HepG2 (cell line): ENCODE data around the gene CCL22. TPM values are rescaled to one million over a fixed set of nuclear protein-coding genes. Genes with fewer than 3 reads are reported as not detected.
A peak's percentile ranks its signal among the peaks of the same experiment; 100 is the strongest.

ENCODE experiments used
- EZH2 ChIP-seq: conservative IDR thresholded peaks from 2 replicates; pipeline ENCODE4 v1.6.1; 2012; ENCODE audit warnings: mild to moderate bottlenecking, low read depth, low read length, moderate library complexity
- FOXK2 ChIP-seq: fragments of 450-650 bp; IDR thresholded peaks from 2 replicates; pipeline ENCODE4 v1.6.1; 2016
- HMG20A ChIP-seq: IDR thresholded peaks from 2 replicates; pipeline ENCODE4 v1.6.1; 2016; ENCODE audit warnings: borderline replicate concordance
- HOXA5 ChIP-seq: sonication (generic); formaldehyde crosslinking; IDR thresholded peaks from 2 replicates; pipeline ENCODE4 v1.4.0; 2020; ENCODE audit warnings: missing genetic modification reagents
- MED13 ChIP-seq: sonication (generic); formaldehyde crosslinking; IDR thresholded peaks from 2 replicates; pipeline ENCODE4 v1.5.0; 2020; ENCODE audit warnings: missing genetic modification reagents
- NCOA1 ChIP-seq: sonication (generic); formaldehyde crosslinking; IDR thresholded peaks from 2 replicates; pipeline ENCODE4 v1.9.0; 2021; ENCODE audit warnings: missing genetic modification reagents
- SNRNP70 ChIP-seq: fragments of 200-400 bp; formaldehyde crosslinking; IDR thresholded peaks from 2 replicates; pipeline ENCODE4 v1.6.1; 2017; ENCODE audit warnings: mild to moderate bottlenecking, low read depth, low read length, moderate library complexity
- SP5 ChIP-seq: IDR thresholded peaks from 2 replicates; pipeline ENCODE4 v1.6.1; 2016; ENCODE audit warnings: low read depth, borderline replicate concordance
- XBP1 ChIP-seq: sonication (generic); formaldehyde crosslinking; IDR thresholded peaks from 2 replicates; pipeline ENCODE4 v1.5.0; 2020; ENCODE audit warnings: missing genetic modification reagents
- ZNF136 ChIP-seq: sonication (generic); formaldehyde crosslinking; IDR thresholded peaks from 2 replicates; pipeline ENCODE4 v1.8.1; 2022; ENCODE audit warnings: low read depth, mild to moderate bottlenecking, moderate library complexity, missing genetic modification reagents
- ZNF234 ChIP-seq: sonication (generic); formaldehyde crosslinking; conservative IDR thresholded peaks from 2 replicates; pipeline ENCODE4 v1.5.1; 2020; ENCODE audit warnings: mild to moderate bottlenecking, missing genetic modification reagents
- ZNF546 ChIP-seq: sonication (generic); formaldehyde crosslinking; conservative IDR thresholded peaks from 2 replicates; pipeline ENCODE4 v1.8.1; 2023; ENCODE audit warnings: mild to moderate bottlenecking, missing genetic modification reagents
- ZNF724P ChIP-seq: sonication (generic); formaldehyde crosslinking; IDR thresholded peaks from 2 replicates; pipeline ENCODE4 v1.8.0; 2022; ENCODE audit warnings: missing genetic modification reagents, borderline replicate concordance
- ZSCAN25 ChIP-seq: sonication (generic); formaldehyde crosslinking; IDR thresholded peaks from 2 replicates; pipeline ENCODE4 v1.8.0; 2022; ENCODE audit warnings: mild to moderate bottlenecking, missing genetic modification reagents
- polyA plus RNA-seq, 8 experiments: library from polyadenylated mRNA; depleted of rRNA in 3 of 8; stranded (reverse) in 7 of 8; unstranded in 1 of 8; fragments of >200 nt; fragmentation: Illumina TruSeq in 4 of 8; extraction: Trizol in 4 of 8; gene quantifications; 2 replicates each; pipeline versions ENCODE4 v1.2.1 to v1.2.3, GENCODE V29; 2011 to 2016; ENCODE audit warnings: low read depth in 4 of 8, missing spikeins in 1 of 8, mixed read lengths in 1 of 8; ENCODE audit not compliant: insufficient read depth in 1 of 8
- total RNA-seq, 5 experiments: library from RNA; depleted of rRNA; stranded (reverse); fragments of >200 nt; fragmentation: Illumina TruSeq; extraction: Trizol; gene quantifications; 2 replicates each; pipeline ENCODE4 v1.2.3, GENCODE V29; 2016; ENCODE audit warnings: low read depth in 1 of 5
- TF ChIP-seq, protein P1 (sequence below): sonication (generic); formaldehyde crosslinking; IDR thresholded peaks from 2 replicates; pipeline ENCODE4 v1.4.0; 2020; ENCODE audit warnings: missing genetic modification reagents
- TF ChIP-seq, protein P2 (sequence below): sonication (generic); formaldehyde crosslinking; conservative IDR thresholded peaks from 2 replicates; pipeline ENCODE4 v1.4.0; 2020; ENCODE audit warnings: missing genetic modification reagents
- TF ChIP-seq, protein P3 (sequence below): sonication (generic); formaldehyde crosslinking; IDR thresholded peaks from 2 replicates; pipeline ENCODE4 v1.4.0; 2020; ENCODE audit warnings: missing genetic modification reagents, borderline replicate concordance
- TF ChIP-seq, protein P4 (sequence below): IDR thresholded peaks from 2 replicates; pipeline ENCODE4 v1.6.1; 2016; ENCODE audit warnings: missing biosample characterization, missing genetic modification reagents, low read depth
- TF ChIP-seq, protein P5 (sequence below): sonication (generic); formaldehyde crosslinking; IDR thresholded peaks from 2 replicates; pipeline ENCODE4 v1.4.0; 2020; ENCODE audit warnings: missing genetic modification reagents, low read depth, mild to moderate bottlenecking, borderline replicate concordance
- TF ChIP-seq, protein P6 (sequence below): IDR thresholded peaks from 2 replicates; pipeline ENCODE4 v1.6.1; 2012; ENCODE audit warnings: low read depth, low read length, improper control_type of control experiment

CCL22 gene
- total and polyA plus RNA-seq, 2 of the 13 experiments (the other 11 are each of a cell fraction or from before 2014, with no cell fraction given): not detected

DNA sequence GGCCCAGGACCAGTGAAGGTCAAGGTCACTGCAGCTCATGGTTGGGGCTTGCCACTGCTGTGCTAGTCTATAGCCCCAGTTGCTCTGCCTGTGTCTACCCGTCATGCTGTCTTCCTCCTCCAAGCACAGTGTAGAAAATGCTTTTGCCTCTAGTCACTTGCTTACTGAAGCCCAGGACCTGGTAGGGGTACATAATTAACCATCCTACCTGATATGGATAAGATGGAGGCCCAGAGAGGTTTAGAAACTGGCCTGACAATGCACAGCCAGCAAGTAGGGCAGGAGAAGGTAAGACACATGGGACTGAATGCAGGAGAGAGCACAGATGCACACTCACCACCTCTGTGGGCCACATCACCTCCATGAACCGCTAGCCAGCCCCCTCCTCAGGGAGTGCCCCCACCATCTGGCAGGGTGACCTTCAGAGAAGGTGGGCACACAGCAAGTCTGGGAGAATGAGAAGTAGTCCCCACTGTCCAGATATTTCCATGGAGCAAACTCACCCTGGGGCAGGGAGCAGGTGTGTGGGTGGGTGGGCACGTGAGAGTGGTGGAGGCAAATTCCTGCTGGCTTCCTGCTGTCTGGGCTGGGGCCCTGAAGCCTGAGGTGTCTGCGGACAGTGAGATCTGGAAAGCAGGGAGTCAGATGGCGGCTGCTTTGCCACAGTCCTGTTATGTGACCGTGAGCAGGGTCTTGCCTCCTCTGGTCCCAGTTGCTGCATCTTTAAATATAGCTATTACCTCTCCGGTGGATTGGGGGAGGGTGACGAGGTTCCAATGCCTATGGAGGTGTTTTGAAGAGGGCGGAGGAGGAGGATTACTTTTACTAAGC is 14.7 kb downstream of the CCL22 start (continued):
- TF ChIP-seq, protein P1, sequence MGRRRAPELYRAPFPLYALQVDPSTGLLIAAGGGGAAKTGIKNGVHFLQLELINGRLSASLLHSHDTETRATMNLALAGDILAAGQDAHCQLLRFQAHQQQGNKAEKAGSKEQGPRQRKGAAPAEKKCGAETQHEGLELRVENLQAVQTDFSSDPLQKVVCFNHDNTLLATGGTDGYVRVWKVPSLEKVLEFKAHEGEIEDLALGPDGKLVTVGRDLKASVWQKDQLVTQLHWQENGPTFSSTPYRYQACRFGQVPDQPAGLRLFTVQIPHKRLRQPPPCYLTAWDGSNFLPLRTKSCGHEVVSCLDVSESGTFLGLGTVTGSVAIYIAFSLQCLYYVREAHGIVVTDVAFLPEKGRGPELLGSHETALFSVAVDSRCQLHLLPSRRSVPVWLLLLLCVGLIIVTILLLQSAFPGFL (CRISPR knock-in tag): no peak
- TF ChIP-seq ZNF546 (CRISPR knock-in tag): peak; percentile 91
- no peak for TF ChIP-seq SP5 (CRISPR knock-in tag)
- no peak for TF ChIP-seq FOXK2
- no peak for TF ChIP-seq ZSCAN25 (CRISPR knock-in tag)
- TF ChIP-seq XBP1 (CRISPR knock-in tag): no peak; the same call in 1 of the 2 replicates
- TF ChIP-seq, protein P2, sequence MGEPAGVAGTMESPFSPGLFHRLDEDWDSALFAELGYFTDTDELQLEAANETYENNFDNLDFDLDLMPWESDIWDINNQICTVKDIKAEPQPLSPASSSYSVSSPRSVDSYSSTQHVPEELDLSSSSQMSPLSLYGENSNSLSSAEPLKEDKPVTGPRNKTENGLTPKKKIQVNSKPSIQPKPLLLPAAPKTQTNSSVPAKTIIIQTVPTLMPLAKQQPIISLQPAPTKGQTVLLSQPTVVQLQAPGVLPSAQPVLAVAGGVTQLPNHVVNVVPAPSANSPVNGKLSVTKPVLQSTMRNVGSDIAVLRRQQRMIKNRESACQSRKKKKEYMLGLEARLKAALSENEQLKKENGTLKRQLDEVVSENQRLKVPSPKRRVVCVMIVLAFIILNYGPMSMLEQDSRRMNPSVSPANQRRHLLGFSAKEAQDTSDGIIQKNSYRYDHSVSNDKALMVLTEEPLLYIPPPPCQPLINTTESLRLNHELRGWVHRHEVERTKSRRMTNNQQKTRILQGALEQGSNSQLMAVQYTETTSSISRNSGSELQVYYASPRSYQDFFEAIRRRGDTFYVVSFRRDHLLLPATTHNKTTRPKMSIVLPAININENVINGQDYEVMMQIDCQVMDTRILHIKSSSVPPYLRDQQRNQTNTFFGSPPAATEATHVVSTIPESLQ (CRISPR knock-in tag): no peak
- peak; percentile 97 for TF ChIP-seq NCOA1 (CRISPR knock-in tag)
- TF ChIP-seq EZH2: no peak
- TF ChIP-seq, protein P3, sequence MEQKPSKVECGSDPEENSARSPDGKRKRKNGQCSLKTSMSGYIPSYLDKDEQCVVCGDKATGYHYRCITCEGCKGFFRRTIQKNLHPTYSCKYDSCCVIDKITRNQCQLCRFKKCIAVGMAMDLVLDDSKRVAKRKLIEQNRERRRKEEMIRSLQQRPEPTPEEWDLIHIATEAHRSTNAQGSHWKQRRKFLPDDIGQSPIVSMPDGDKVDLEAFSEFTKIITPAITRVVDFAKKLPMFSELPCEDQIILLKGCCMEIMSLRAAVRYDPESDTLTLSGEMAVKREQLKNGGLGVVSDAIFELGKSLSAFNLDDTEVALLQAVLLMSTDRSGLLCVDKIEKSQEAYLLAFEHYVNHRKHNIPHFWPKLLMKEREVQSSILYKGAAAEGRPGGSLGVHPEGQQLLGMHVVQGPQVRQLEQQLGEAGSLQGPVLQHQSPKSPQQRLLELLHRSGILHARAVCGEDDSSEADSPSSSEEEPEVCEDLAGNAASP (CRISPR knock-in tag): no peak; the same call in 1 of the 2 replicates
- peak; percentile 64; the same call in 1 of the 2 replicates for TF ChIP-seq ZNF724P (CRISPR knock-in tag)
- TF ChIP-seq SNRNP70: no peak
- no peak for TF ChIP-seq ZNF234 (CRISPR knock-in tag)
- TF ChIP-seq, protein P4, sequence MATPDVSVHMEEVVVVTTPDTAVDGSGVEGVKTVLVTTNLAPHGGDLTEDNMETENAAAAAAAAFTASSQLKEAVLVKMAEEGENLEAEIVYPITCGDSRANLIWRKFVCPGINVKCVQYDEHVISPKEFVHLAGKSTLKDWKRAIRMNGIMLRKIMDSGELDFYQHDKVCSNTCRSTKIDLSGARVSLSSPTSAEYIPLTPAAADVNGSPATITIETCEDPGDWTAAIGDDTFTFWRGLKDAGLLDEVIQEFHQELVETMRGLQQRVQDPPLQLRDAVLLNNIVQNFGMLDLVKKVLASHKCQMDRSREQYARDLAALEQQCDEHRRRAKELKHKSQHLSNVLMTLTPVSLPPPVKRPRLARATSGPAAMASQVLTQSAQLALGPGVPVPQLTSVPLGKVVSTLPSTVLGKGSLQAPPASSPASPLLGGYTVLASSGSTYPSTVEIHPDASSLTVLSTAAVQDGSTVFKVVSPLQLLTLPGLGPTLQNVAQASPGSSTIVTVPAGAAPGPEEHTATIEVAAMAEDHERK (CRISPR knock-in tag): 0 out of 2 replicates have a peak, but pooled peaks have one; percentile 6
- peak; percentile 97; the same call in 1 of the 2 replicates for TF ChIP-seq HOXA5
- TF ChIP-seq MED13 (CRISPR knock-in tag): no peak; the same call in 1 of the 2 replicates
- TF ChIP-seq, protein P5, sequence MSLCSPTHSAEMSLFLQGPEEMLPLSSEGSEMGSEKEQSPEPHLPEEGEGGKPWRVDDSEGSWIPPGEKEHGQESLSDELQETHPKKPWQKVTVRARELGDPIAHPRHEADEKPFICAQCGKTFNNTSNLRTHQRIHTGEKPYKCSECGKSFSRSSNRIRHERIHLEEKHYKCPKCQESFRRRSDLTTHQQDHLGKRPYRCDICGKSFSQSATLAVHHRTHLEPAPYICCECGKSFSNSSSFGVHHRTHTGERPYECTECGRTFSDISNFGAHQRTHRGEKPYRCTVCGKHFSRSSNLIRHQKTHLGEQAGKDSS: peak; percentile 79; the same call in 1 of the 2 replicates
- TF ChIP-seq ZNF136 (CRISPR knock-in tag): 0 out of 2 replicates have a peak, but pooled peaks have one; percentile 13
- TF ChIP-seq, protein P6, sequence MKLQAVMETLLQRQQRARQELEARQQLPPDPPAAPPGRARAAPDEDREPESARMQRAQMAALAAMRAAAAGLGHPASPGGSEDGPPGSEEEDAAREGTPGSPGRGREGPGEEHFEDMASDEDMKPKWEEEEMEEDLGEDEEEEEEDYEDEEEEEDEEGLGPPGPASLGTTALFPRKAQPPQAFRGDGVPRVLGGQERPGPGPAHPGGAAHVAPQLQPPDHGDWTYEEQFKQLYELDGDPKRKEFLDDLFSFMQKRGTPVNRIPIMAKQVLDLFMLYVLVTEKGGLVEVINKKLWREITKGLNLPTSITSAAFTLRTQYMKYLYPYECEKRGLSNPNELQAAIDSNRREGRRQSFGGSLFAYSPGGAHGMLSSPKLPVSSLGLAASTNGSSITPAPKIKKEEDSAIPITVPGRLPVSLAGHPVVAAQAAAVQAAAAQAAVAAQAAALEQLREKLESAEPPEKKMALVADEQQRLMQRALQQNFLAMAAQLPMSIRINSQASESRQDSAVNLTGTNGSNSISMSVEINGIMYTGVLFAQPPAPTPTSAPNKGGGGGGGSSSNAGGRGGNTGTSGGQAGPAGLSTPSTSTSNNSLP: no peak; the same call in 1 of the 2 replicates
- TF ChIP-seq HMG20A (CRISPR knock-in tag): no peak; the same call in 1 of the 2 replicates
